Uterus (tissue), 2 donors: Measurements from ENCODE around the gene SFSWAP.

Experiments used
- CTCF ChIP-seq, 4 experiments: fragments of 200-600 bp in 2 of 4; fragments of 450-650 bp in 2 of 4; sonication (generic) in 2 of 4; IDR thresholded peaks; one replicate each; pipeline ENCODE4 v1.5.1; 2016 to 2019; ENCODE audit warnings: antibody characterized with exemption in 4 of 4, mild to moderate bottlenecking in 2 of 4, moderate library complexity in 1 of 4
- POLR2A ChIP-seq, 2 donors: fragments of 450-650 bp; IDR thresholded peaks; one replicate each; pipeline ENCODE4 v1.6.1; 2016; ENCODE audit warnings: antibody characterized with exemption in 2 of 2, mild to moderate bottlenecking in 1 of 2, moderate library complexity in 1 of 2

DNA sequence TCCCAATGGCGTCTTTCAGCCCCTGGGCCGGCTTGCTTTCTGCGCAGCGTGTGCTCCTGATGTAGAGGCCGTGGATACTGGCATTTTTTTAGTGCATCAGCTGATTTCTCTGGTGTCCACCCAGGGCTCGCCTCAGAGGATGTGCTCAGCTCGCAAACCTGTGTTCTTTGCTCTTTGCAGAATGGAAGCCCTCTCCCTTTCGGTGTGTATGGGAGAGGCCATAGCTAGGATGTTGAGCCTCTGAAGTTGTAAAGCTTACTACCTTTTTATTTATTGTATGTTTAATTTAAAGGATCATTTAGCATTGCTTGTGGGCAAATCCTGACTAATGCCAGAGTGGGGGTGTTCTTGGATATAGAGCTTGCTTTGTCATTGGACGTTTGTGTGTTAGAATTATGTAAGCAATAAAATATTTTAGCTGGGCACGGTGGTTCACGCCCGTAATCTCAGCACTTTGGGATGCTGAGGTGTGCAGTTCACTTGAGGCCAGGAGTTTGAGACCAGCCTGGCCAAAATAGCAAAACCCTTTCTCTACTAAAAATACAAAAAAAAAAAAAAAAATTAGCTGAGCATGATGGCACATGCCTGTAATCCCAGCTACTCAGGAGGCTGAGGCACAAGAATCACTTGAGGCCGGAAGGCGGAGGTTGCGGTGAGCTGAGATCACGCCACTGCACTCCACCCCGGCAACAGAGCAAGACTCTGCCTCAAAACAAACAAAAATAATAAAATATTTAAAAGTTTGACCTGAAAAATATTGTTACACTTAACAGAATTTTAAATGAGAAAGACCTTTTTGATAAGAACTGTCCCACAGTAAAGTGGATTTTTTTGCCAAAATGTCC lies 64.7 kb downstream of the SFSWAP start:
- TF ChIP-seq CTCF (IDR thresholded peaks at IDR 0.05), result no peak
- TF ChIP-seq POLR2A (IDR thresholded peaks at IDR 0.05), result no peak
